Type B pancreatic cell (in vitro differentiated cells): Measurements from ENCODE around the gene DFFB. TPM values are rescaled to one million over a fixed set of nuclear protein-coding genes. Genes with fewer than 3 reads are reported as not detected.

Source experiments
- DNase-seq: peaks from one replicate; pipeline ENCODE4 v3.0.0; 2021; ENCODE audit warnings: mixed read lengths; ENCODE audit not compliant: unreplicated experiment; ENCODE audit errors: extremely low spot score
- H3K27ac Mint-ChIP-seq: 2 replicates; pipeline ENCODE4 v1.8.0; 2021; ENCODE audit warnings: mild to moderate bottlenecking, mixed read lengths
- H3K27me3 Mint-ChIP-seq: 2 replicates; pipeline ENCODE4 v1.8.0; 2021; ENCODE audit warnings: mixed read lengths
- H3K36me3 Mint-ChIP-seq: 2 replicates; pipeline ENCODE4 v1.8.0; 2021; ENCODE audit warnings: mixed read lengths
- H3K4me1 Mint-ChIP-seq: one replicate; pipeline ENCODE4 v1.8.0; 2021; ENCODE audit warnings: mixed read lengths; ENCODE audit not compliant: unreplicated experiment
- H3K4me3 Mint-ChIP-seq: 2 replicates; pipeline ENCODE4 v1.8.0; 2021; ENCODE audit warnings: mild to moderate bottlenecking, mixed read lengths
- H3K9me3 Mint-ChIP-seq: 2 replicates; pipeline ENCODE4 v1.8.0; 2021; ENCODE audit warnings: mixed read lengths
- total RNA-seq: library from RNA; stranded (reverse); gene quantifications from 2 replicates; pipeline ENCODE4 v1.2.1, GENCODE V29; 2021; ENCODE audit warnings: low replicate concordance
- TF ChIP-seq, protein P1 (sequence below): fragments of 200-600 bp; sonication (generic); conservative IDR thresholded peaks from 2 replicates; pipeline ENCODE4 v1.5.0; 2021; ENCODE audit warnings: antibody characterized with exemption, mild to moderate bottlenecking

DFFB gene
- total RNA-seq, 1 donor from 2014 or later, result 10.6 TPM

DNA sequence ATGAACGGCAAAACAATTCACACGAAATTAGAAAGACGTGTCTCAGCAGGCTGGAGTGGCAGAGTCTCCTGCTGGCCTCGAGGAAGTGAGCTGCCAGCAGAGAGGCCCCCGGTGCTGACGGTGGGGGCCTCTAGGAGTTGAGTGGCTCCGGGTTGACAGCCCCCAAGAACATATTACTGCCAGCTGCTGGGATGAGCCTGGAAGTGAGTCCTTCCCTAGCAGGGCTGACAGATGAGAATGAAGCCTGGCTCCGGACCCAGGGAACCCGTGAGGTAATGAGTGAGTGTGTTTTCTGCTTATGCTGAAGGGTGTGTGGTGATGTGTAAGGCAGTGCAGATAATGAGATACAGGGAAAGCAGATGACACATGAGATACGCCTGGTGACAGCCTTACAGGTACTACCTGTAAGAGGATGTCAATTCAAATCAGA is 37.5 kb upstream of the DFFB start:
- Mint-ChIP-seq H3K27me3 (no peaks in the 10 kb centered on the region), H3K4me1 (peaks cover 5% of the 10 kb centered on the region), H3K27ac (no peak overlapping the region), H3K36me3 (peaks cover 9% of the 10 kb centered on the region), H3K9me3 (no peaks in the 10 kb centered on the region), H3K4me3 (no peak overlapping the region)
- TF ChIP-seq, protein P1, sequence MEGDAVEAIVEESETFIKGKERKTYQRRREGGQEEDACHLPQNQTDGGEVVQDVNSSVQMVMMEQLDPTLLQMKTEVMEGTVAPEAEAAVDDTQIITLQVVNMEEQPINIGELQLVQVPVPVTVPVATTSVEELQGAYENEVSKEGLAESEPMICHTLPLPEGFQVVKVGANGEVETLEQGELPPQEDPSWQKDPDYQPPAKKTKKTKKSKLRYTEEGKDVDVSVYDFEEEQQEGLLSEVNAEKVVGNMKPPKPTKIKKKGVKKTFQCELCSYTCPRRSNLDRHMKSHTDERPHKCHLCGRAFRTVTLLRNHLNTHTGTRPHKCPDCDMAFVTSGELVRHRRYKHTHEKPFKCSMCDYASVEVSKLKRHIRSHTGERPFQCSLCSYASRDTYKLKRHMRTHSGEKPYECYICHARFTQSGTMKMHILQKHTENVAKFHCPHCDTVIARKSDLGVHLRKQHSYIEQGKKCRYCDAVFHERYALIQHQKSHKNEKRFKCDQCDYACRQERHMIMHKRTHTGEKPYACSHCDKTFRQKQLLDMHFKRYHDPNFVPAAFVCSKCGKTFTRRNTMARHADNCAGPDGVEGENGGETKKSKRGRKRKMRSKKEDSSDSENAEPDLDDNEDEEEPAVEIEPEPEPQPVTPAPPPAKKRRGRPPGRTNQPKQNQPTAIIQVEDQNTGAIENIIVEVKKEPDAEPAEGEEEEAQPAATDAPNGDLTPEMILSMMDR, result no peak
- DNase-seq, result no peak

DNA sequence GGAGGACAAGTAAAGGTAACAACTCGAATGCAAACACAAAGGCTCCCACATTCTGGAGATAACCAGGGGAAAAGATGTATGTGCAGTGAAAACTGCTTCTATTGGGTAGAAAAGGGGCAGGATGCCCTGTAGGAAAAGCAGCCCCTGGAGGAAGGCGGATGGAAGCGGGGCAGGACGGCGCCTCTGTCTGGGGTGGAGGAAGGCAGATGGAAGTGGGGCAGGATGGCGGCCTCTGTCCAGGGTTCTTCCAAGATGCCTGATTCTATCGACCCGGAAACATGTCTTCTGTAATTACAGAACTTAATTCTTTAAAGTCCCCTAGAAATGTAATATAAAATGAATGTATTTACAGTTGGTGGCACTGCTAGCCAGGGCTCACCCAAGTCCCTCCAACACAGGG is 37.0 kb upstream of the DFFB start:
- Mint-ChIP-seq H3K4me1 (peaks cover 5% of the 10 kb centered on the region), H3K4me3 (no peak overlapping the region), H3K27me3 (no peaks in the 10 kb centered on the region), H3K9me3 (no peaks in the 10 kb centered on the region), H3K36me3 (peaks cover 9% of the 10 kb centered on the region), H3K27ac (no peak overlapping the region)
- no peak for DNase-seq
- TF ChIP-seq, protein P1, result no peak

DNA sequence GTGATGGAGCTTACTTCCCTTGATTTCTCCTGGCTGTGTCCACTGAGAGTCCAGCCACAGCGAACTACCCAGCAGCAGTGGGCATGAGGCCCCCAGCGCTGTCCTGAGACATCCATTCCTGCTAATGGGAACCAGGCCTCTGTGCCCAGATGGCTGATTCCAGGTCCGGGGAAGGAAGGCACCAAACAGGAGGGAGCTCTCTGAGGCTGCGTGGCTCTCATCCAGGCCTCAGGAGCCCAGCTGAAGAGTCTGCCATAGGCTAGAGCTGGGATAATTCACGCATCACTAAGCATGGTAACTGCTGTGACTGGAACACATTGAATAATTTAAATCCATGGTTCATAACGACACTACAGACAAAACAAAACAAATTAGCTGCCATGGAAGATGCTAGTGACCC is 36.3 kb upstream of the DFFB start:
- H3K4me3 Mint-ChIP-seq, result no peak overlapping the region
- H3K27me3 Mint-ChIP-seq, result no peaks in the 10 kb centered on the region
- DNase-seq, result no peak
- TF ChIP-seq, protein P1, result no peak
- H3K27ac Mint-ChIP-seq, result no peak overlapping the region
- H3K4me1 Mint-ChIP-seq, result peaks cover 5% of the 10 kb centered on the region
- H3K9me3 Mint-ChIP-seq, result no peaks in the 10 kb centered on the region
- peaks cover 15% of the 10 kb centered on the region for H3K36me3 Mint-ChIP-seq

DNA sequence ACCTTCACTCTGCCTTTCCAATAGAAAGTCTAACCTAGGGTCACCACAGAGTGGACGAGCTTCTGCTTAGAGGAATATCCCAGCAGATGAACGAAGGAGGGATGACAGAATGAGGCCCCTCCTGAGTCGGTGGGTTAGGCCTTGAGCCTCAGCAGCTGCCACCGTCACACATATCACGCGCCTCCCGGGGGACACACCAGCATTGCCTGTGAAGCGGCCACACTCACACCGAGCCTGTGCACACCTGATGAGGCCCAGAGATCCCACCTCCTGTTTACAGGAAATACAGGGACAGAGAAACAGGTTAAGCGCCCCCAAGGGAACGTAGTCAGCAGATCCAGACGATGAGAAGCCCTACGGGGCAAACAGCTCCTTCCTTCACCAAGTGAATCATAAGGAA is 35.8 kb upstream of the DFFB start:
- TF ChIP-seq, protein P1, result no peak
- H3K36me3 Mint-ChIP-seq, result peaks cover 15% of the 10 kb centered on the region
- H3K4me1 Mint-ChIP-seq, result peaks cover 5% of the 10 kb centered on the region
- H3K9me3 Mint-ChIP-seq, result no peaks in the 10 kb centered on the region
- no peaks in the 10 kb centered on the region for H3K27me3 Mint-ChIP-seq
- no peak for DNase-seq
- no peak overlapping the region for H3K4me3 Mint-ChIP-seq
- H3K27ac Mint-ChIP-seq, result no peak overlapping the region

DNA sequence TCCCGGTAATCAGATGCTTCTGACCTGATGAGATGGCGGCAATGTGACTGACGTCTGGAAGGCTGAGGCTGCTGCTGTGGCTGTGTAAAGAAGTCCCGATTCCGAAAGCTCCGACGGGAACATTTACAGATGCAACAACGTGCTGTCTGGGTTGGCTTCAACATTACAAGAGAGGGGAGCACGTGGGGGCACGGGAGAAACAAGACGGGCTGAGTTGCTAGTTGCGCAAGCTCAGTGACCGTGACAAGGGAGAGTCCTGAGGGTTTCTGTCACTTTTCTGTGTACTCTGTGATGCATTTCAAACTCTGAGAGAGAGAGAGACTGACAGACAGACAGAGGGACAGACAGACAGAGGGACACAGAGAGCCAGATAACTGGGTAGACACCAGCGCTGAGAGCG is 35.4 kb upstream of the DFFB start:
- Mint-ChIP-seq H3K36me3 (peaks cover 15% of the 10 kb centered on the region), H3K27ac (no peak overlapping the region), H3K4me3 (no peak overlapping the region), H3K9me3 (no peaks in the 10 kb centered on the region), H3K27me3 (no peaks in the 10 kb centered on the region), H3K4me1 (peaks cover 5% of the 10 kb centered on the region)
- DNase-seq, result no peak
- TF ChIP-seq, protein P1, result no peak

DNA sequence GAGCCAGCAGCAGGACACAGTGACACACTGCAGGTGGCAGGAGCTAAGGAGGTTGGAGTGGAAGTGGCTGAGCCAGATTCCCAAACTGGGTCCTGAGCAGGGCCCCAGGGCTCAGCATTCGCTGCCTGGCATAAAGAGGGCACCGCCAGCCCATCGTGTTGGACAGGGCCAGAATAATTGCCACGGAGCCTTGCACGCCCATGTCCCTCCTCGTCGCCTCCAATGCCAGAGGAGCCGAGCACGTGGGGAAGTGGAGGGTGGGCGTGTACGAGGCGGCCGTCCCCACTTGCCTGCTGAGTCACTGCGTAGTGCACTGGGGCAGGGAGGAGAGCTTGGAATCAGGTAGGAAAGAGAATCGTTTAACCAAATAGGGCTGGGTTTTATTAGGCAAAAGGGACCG is 34.9 kb upstream of the DFFB start:
- Mint-ChIP-seq H3K9me3 (no peaks in the 10 kb centered on the region), H3K4me1 (peaks cover 5% of the 10 kb centered on the region), H3K27ac (no peak overlapping the region), H3K27me3 (no peaks in the 10 kb centered on the region), H3K36me3 (peaks cover 15% of the 10 kb centered on the region), H3K4me3 (no peak overlapping the region)
- DNase-seq, result no peak
- TF ChIP-seq, protein P1, result no peak
